Activated CD8-positive, alpha-beta memory T cell treated with anti-CD3 and anti-CD28 coated beads for 24 hours (primary cell): ENCODE data around the gene GNL3L.
"Not testable (repeated sequence)": the region's sequence is repeated elsewhere in the genome, so short reads cannot be mapped to it uniquely, and the experiment has no call there.

Source experiments
- DNase-seq: peaks from one replicate; pipeline ENCODE4 v3.0.0-alpha.2; 2020

Gene GNL3L

GRCh38 chrX:54560411-54560810, 30.4 kb downstream of the GNL3L start:
- peak; percentile 45 for DNase-seq

GRCh38 chrX:54561622-54562021, 31.6 kb downstream of the GNL3L start:
- DNase-seq: peak; percentile 30

DNA sequence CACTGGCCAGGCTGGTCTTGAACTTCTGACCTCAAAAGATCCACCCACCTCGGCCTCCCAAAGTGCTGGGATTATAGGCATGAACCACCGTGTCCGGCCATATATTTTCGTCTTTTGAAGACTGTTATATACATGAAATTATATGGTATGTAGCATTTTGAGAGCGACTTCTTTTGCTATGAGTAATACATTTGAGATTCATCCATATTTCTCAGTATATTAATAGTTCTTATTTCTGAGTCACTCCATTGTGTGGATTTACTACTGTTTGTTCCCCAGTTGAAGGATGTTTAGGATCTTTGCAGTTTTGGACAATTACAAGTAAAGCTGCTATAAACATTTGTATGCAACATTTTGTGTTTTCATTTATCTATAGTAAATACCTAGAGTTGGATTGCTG, 34.9 kb downstream of the GNL3L start:
- no peak for DNase-seq

DNA sequence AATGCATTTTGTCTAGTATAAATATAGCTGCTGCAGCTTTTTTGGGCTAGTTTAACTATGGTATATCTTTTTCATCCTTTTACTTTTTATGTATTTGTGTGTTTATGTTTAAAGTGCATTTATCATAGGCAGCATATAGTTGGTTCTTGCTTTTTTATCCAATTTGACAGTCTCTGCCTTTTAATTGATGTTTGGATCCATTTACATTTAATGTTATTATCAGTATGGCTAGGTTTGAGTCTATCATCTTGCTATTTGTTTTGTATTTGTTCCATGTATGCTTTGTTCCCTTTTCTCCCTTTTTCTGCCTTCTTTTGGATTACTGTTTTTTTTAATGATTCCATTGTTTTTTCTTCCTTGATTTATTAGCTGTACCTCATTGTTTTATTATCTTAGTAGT, 40.3 kb downstream of the GNL3L start:
- no peak for DNase-seq

DNA sequence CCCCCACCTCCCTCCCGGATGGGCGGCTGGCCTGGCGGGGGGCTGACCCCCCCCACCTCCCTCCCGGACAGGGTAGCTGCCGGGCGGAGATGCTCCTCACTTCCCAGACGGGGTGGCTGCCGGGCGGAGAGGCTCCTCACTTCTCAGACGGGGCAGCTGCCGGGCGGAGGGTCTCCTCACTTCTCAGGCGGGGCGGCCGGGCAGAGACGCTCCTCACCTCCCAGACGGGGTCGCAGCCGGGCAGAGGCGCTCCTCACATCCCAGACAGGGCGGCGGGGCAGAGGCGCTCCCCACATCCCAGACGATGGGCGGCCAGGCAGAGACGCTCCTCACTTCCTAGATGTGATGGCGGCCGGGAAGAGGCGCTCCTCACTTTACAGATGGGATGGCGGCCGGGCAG, 42.6 kb downstream of the GNL3L start:
- DNase-seq: not testable (repeated sequence)

DNA sequence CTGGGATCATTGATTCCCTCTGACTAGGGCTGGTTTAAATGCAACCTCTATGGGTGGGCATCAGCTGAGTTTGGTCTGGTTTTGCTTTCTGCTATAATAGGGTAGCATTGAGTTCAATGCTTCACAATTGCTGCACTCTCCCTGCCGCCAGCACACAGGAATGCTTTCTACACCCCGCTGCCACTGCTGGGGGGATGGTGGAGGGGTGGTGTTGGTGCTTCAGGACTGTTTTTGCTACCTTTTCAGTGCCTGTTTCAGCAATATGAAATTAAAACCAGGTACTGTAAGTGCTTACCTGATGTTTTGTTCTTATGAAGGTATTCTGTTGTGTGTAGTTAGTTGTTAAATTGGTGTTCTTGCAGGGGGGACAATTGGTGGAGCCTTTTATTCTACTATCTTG, 67.7 kb downstream of the GNL3L start:
- DNase-seq: no peak

DNA sequence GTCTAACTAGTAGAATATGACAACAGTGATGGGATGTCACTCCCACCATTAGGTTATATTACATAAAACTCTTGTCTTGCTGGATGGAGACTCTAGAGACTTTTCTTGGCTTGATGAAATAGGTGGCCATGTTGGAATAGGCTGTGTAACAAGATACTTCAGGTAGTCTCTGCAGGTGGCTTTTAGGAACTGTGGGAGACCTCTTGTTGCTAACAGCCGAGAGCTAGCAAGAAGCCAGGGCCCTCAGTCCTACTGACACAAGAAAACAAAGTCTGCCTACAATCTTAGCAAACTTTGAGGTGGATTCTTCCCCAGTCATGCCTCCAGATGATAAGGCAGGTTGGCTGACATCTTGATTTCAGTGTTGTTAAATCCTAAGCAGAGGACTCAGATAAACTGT, 72.5 kb downstream of the GNL3L start:
- no peak for DNase-seq
